ENCODE results near the gene AVEN. TPM values are rescaled to one million over a fixed set of nuclear protein-coding genes. Genes with fewer than 3 reads are reported as not detected.
"Not testable (repeated sequence)": the region's sequence is repeated elsewhere in the genome, so short reads cannot be mapped to it uniquely, and the experiment has no call there.

The AVEN gene
- total and polyA plus RNA-seq, 5 donors = 15.1 to 20.3 (median 17.3) TPM

DNA sequence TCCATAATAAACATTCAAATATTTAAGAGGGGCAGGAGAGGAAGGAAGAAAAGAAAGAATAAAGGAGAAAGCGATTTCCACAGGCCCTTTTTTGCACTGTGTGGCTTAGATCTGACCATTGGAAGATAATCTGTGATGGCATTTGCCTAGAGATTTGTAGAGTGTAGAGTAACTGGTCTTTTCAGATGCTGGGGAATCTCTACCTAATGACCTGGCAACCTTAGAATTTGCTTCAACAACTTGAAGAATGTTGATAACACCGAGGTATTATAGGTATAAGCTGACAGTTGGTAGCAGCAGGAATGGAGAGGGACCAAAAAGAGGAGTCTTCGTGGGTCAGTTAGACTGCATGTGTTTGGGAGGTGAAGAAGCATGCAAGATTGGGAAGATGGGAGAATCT lies 20.9 kb upstream of the AVEN start:
- no peaks in the 10 kb centered on the region for H3K27me3 ChIP-seq (ENCODE audit: control insufficient read depth, insufficient read depth)
- DNase-seq (no peak), ATAC-seq (no peak)
- no peak overlapping the region for H3K4me3 ChIP-seq (ENCODE audit: low read length)
- no peaks in the 10 kb centered on the region for H3K4me1 ChIP-seq (ENCODE audit: control insufficient read depth, insufficient read depth, low read length)
- intact Hi-C loops (cut with DNase I) = loop anchor here in 2 of 4 donors (5.0 kb wide), 2 partner anchors 152 to 527 kb away; partner anchors contain the start of gene KATNBL1 (in 1 of the 2)
- H3K9me3 ChIP-seq (ENCODE audit: control insufficient read depth, low read length) = no peaks in the 10 kb centered on the region
- WGBS = 67% methylated on average over 3 of the region's 3 CpGs
- no peak overlapping the region for H3K27ac ChIP-seq (ENCODE audit: low read length)

DNA sequence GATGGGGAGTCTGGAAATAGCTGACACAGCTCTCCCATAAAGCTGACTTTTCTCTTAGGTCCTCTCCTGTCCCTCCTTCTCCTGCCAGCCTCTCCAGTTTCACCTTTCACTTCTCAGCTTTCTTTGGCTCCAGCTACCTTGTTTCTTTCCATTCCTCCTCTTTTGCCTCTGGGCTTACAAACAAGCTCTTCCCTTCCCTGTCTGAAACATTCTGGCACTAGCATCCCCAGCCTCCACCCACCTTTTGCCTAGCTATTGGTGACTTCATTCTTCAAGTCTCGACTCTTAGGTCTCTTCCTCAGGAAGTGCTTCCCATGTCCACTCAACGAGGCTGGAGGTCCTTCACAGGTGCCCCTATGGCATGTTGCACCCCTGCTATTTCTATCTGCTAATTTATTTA lies 20.5 kb upstream of the AVEN start:
- Histone ChIP-seq H3K4me3 (ENCODE audit: low read length) (no peak overlapping the region), H3K27ac (ENCODE audit: low read length) (no peak overlapping the region), H3K9me3 (ENCODE audit: control insufficient read depth, low read length) (no peaks in the 10 kb centered on the region), H3K4me1 (ENCODE audit: control insufficient read depth, insufficient read depth, low read length) (no peaks in the 10 kb centered on the region), H3K27me3 (ENCODE audit: control insufficient read depth, insufficient read depth) (no peaks in the 10 kb centered on the region)
- DNase-seq (no peak), ATAC-seq (no peak)
- intact Hi-C loops (cut with DNase I) = no loop called here
- WGBS = 40% methylated on average over 2 of the region's 2 CpGs

DNA sequence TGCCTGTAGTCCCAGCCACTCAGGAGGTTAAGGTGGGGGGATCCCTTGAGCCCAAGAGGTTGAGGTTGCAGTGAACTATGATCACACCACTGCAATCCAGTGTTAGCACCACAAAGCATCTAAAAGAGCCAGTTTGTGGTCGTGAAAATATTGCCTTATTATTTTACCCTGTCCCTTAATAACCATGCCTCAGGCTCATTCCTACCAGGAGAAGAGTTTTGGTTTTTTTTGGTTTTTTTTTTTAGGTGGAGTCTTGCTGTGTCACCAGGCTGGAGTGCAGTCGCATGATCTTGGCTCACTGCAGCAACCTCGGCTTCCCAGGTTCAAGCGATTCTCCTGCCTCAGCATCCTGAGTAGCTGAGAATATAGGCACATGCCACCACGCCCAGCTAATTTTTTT lies 17.9 kb upstream of the AVEN start:
- Histone ChIP-seq H3K27ac (ENCODE audit: low read length) (no peak overlapping the region), H3K4me1 (ENCODE audit: control insufficient read depth, insufficient read depth, low read length) (no peaks in the 10 kb centered on the region), H3K27me3 (ENCODE audit: control insufficient read depth, insufficient read depth) (no peaks in the 10 kb centered on the region), H3K4me3 (ENCODE audit: low read length) (no peak overlapping the region), H3K9me3 (ENCODE audit: control insufficient read depth, low read length) (no peaks in the 10 kb centered on the region)
- no peak for ATAC-seq
- WGBS = 89% methylated on average over 5 of the region's 5 CpGs
- no peak for DNase-seq
- intact Hi-C loops (cut with DNase I) = no loop called here

DNA sequence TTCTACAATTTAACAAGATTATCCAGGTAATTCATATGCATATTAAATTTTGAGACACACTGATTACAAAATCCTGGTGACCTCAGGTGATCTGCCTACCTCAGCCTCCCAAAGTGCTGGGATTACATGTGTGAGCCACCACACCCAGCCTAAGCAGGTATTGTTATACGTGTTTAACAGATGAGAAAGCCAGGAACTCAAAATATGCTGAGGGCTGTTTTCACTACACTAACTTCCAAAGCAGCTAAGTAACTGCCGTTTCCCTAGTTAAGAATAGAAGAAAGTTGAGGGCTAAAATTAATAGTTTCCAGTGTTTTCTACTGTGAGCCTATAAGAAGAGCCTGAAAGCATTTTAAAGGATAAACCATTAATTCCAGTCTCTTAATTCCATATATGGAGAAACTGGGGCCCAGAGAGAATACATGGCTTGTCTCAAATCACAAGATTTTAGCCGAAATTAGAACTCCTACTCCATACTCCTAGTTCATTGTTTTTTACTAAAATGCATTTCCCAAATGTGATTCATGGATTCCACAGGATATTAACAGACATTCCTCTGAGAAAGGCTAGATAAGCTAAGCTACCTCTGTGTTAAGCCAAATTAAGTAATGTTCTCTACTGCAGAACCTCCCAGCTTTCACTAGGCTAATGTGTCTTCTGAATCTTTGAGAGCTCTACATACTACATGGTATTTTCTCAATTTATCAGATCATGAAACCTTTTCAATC lies 17.0 kb upstream of the AVEN start:
- Histone ChIP-seq H3K4me1 (ENCODE audit: control insufficient read depth, insufficient read depth, low read length) (no peaks in the 10 kb centered on the region), H3K27me3 (ENCODE audit: control insufficient read depth, insufficient read depth) (no peaks in the 10 kb centered on the region), H3K4me3 (ENCODE audit: low read length) (no peak overlapping the region), H3K9me3 (ENCODE audit: control insufficient read depth, low read length) (no peaks in the 10 kb centered on the region), H3K27ac (ENCODE audit: low read length) (no peak overlapping the region)
- 45% methylated on average over 3 of the region's 3 CpGs for WGBS
- no peak for DNase-seq
- intact Hi-C loops (cut with DNase I) = no loop called here
- ATAC-seq = peak; percentile 61 to 94

DNA sequence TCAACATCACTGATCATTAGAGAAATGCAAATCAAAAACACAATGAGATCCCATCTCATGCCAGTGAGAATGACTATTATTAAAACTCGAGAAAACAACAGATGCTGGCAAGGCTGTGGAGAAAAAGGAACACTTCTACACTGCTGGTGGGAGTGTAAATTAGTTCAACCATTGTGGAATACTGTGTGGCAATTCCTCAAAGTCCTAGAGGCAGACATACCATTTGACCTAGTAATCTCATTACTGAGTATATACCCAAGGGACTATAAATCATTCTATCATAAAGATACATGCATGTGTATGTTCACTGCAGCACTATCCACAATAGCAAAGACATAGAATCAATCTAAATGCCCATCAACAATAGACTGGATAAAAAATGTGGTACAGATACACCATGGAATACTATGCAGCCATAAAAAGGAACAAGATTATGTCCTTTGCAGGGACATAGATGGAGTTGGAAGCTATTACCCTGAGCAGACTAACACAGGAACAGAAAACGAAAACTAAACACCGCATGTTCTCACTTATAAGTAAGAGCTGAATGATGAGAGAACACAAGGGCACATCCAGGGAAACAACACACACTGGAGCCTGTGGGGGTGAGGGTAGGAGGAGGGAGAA lies 15.2 kb upstream of the AVEN start:
- ATAC-seq (no peak), DNase-seq (no peak)
- H3K4me3 ChIP-seq (ENCODE audit: low read length) = no peak overlapping the region
- 92% methylated on average over 3 of the region's 3 CpGs for WGBS
- intact Hi-C loops (cut with DNase I) = no loop called here
- no peaks in the 10 kb centered on the region for H3K27me3 ChIP-seq (ENCODE audit: control insufficient read depth, insufficient read depth)
- no peaks in the 10 kb centered on the region for H3K4me1 ChIP-seq (ENCODE audit: control insufficient read depth, insufficient read depth, low read length)
- H3K9me3 ChIP-seq (ENCODE audit: control insufficient read depth, low read length) = no peaks in the 10 kb centered on the region
- no peak overlapping the region for H3K27ac ChIP-seq (ENCODE audit: low read length)

DNA sequence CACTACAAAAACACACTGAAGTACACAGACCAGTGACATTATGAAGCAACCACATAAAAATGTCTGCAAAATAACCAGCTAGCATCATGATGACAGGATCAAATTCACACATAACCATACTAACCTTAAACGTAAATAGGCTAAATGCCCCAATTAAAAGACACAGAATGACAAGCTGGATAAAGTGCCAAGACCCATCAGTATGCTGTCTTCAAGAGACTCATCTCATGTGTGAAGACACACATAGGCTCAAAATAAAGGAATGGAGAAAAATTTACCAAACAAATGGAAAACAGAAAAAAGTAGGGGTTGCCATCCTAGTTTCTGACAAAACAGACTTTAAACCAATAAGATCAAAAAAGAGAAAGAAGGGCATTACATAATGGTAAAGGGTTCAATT lies 11.4 kb upstream of the AVEN start:
- ATAC-seq; intact Hi-C loops (cut with DNase I): not testable (repeated sequence)
- 93% methylated on average over 1 of the region's 1 CpG for WGBS

DNA sequence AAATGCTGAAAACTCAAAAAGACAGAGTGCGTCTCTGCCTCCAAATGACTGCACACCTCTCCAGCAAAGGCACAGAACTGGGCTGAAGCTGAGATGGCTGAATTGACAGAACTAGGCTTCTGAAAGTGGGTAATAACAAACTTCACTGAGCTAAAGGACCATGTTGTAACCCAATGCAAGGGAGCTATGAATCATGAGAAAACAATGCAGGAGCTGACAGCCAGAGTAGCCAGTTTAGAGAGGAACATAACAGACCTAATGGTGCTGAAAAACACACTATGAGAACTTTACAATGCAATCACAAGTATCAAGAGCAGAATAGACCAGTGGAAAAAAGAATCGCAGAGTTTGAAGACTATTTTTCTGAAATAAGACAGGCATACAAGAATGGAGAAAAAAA lies 10.1 kb upstream of the AVEN start:
- Histone ChIP-seq H3K4me3 (ENCODE audit: low read length) (no peak overlapping the region), H3K27me3 (ENCODE audit: control insufficient read depth, insufficient read depth) (no peaks in the 10 kb centered on the region), H3K4me1 (ENCODE audit: control insufficient read depth, insufficient read depth, low read length) (no peaks in the 10 kb centered on the region), H3K9me3 (ENCODE audit: control insufficient read depth, low read length) (no peaks in the 10 kb centered on the region), H3K27ac (ENCODE audit: low read length) (no peak overlapping the region)
- 97% methylated on average over 2 of the region's 2 CpGs for WGBS
- DNase-seq = no peak
- no peak for ATAC-seq
- intact Hi-C loops (cut with DNase I) = no loop called here

More for the DNA sequence above, 11.4 kb upstream of the AVEN start:
- H3K4me1 ChIP-seq (ENCODE audit: control insufficient read depth, insufficient read depth, low read length); H3K27ac ChIP-seq (ENCODE audit: low read length); DNase-seq; H3K4me3 ChIP-seq (ENCODE audit: low read length); H3K9me3 ChIP-seq (ENCODE audit: control insufficient read depth, low read length); H3K27me3 ChIP-seq (ENCODE audit: control insufficient read depth, insufficient read depth): not testable (repeated sequence)

DNA sequence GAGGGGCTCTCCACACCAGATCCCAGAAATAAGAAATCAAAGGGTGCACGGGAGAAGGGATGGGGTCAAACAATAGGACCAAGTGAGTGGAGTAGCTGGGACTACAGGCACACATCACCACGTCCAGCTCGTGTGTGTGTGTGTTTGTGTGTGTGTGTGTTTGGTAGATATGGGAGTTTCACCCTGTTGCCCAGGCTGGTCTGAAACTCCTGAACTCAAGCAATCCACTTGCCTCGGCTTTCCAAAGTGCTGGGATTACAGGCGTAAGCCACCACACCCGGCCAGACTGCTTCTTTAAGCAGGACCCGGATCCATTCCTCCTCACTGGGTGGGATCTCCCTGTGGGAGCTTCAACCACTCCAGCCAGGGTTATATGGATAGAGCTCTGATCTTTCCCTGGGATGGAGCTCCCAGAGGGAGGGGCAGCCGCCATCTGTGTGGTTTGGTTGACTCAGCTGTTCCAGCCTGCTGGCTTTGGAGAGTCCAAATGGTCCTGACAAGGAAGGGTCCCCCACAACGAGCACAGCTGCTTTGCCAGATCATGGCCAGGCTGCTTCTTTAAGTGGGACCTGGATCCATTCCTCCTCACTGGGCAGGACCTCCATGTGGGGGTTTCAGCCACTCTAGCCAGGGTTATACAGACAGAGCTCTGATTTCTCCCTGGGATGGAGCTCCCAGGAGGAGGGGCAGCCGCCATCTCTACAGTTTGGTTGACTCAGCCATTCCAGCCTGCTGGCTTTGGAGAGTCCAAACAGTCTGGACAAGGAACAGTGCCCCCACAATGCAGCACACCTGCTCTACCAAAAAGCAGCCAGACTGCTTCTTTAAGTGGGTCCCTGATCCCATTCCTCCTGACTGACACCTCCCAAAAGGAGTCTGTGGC lies 9.1 kb upstream of the AVEN start:
- H3K27ac ChIP-seq (ENCODE audit: low read length) = no peak overlapping the region
- intact Hi-C loops (cut with DNase I) = no loop called here
- H3K4me1 ChIP-seq (ENCODE audit: control insufficient read depth, insufficient read depth, low read length) = no peaks in the 10 kb centered on the region

DNA sequence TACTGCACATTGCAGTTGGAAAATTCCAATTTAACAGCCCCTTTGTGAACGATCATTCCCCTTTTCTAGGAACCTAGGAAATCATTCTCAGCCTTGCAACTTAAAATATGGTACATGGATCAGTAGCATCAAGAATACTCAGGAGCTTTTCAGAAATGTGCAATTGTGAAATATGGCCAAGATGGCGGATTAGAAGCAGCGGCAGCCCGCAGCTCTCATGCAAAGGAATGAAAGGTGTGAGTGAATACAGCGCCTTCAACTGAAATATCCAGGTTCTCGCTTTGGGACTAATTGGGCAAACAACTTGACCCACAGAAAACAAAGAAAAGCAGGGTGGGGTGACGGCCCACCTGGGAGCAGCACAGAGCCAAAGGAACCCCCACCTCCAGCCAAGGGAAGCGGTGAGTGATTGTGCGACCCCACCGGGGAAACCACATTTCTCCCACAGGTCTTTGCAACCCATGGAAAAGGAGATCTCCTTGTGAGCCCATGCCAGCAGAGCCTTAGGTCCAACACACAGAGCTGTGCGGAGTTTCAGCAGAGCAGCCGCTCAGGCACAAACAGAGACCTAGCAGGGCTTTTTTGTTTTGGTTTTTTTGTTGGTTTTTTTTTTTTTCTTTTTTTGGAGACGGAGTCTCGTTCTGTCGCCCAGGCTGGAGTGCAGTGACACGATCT lies 7.6 kb upstream of the AVEN start:
- intact Hi-C loops (cut with DNase I) = no loop called here
- H3K27me3 ChIP-seq (ENCODE audit: control insufficient read depth, insufficient read depth) = no peaks in the 10 kb centered on the region
- no peak overlapping the region for H3K27ac ChIP-seq (ENCODE audit: low read length)
- 89% methylated on average over 16 of the region's 16 CpGs for WGBS
- DNase-seq (no peak), ATAC-seq (no peak)
- no peak overlapping the region for H3K4me3 ChIP-seq (ENCODE audit: low read length)
- no peaks in the 10 kb centered on the region for H3K4me1 ChIP-seq (ENCODE audit: control insufficient read depth, insufficient read depth, low read length)
- no peaks in the 10 kb centered on the region for H3K9me3 ChIP-seq (ENCODE audit: control insufficient read depth, low read length)

More for the DNA sequence above, 9.1 kb upstream of the AVEN start:
- Histone ChIP-seq H3K27me3 (ENCODE audit: control insufficient read depth, insufficient read depth) (no peaks in the 10 kb centered on the region), H3K4me3 (ENCODE audit: low read length) (no peak overlapping the region), H3K9me3 (ENCODE audit: control insufficient read depth, low read length) (no peaks in the 10 kb centered on the region)
- DNase-seq = no peak
- 69% methylated on average over 10 of the region's 10 CpGs for WGBS
- peak in 1 of 2 donors; percentile 26 for ATAC-seq

DNA sequence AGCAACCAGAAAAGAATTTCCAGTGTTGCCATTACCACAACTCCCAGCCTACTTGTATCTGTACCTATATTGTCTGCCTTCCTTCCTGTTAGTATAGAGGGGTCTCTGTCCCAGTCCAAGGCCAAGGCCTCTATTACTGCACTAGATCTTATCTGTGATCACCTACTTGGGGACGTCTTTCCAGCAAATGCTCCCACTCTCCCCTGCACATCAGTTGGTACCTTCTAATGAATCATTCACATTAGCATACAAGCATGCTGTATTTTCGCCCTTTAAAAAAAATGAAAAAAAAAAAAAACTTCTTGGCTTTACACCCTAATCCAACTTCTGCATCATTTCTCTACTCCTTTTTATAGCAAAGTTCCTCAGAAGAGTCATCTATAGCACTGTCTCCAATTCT lies 4.8 kb upstream of the AVEN start:
- Histone ChIP-seq H3K9me3 (ENCODE audit: control insufficient read depth, low read length) (no peaks in the 10 kb centered on the region), H3K4me3 (ENCODE audit: low read length) (no peak overlapping the region), H3K27me3 (ENCODE audit: control insufficient read depth, insufficient read depth) (no peaks in the 10 kb centered on the region), H3K27ac (ENCODE audit: low read length) (no peak overlapping the region), H3K4me1 (ENCODE audit: control insufficient read depth, insufficient read depth, low read length) (peaks cover 2% of the 10 kb centered on the region)
- ATAC-seq = no peak
- intact Hi-C loops (cut with DNase I) = no loop called here
- 77% methylated on average over 2 of the region's 2 CpGs for WGBS
- no peak for DNase-seq

Data from right cardiac atrium (tissue), 5 donors.